AG04449 (cell line): ENCODE data around the gene COG5.

Experiments used
- CTCF ChIA-PET: fragments of 350-600 bp; formaldehyde crosslinking; extraction: SDS; loops from one replicate; lab custom pipeline; 2021; ENCODE audit warnings: antibody characterized with exemption; lab: Yijun Ruan, JAX
- POLR2A ChIA-PET: fragments of 400-600, 350-600 bp; formaldehyde crosslinking; extraction: SDS; loops from one replicate; lab custom pipeline; 2020; ENCODE audit warnings: antibody characterized with exemption, inconsistent platforms; lab: Yijun Ruan, JAX
- DNase-seq: peaks from one replicate; pipeline ENCODE4 v3.0.0-alpha.2; 2010; ENCODE audit warnings: low read depth, low spot score
- H3K4me3 ChIP-seq: 2 replicates; pipeline ENCODE4 v1.5.1; 2011; ENCODE audit warnings: low read depth, mild to moderate bottlenecking, control low read depth, low read length
- CTCF ChIP-seq: IDR thresholded peaks from one replicate; pipeline ENCODE4 v1.5.1; 2011; ENCODE audit warnings: mild to moderate bottlenecking, moderate library complexity, low read length, control low read depth, inconsistent platforms; ENCODE audit not compliant: insufficient read depth; ENCODE audit errors: missing control alignments

The COG5 gene

DNA sequence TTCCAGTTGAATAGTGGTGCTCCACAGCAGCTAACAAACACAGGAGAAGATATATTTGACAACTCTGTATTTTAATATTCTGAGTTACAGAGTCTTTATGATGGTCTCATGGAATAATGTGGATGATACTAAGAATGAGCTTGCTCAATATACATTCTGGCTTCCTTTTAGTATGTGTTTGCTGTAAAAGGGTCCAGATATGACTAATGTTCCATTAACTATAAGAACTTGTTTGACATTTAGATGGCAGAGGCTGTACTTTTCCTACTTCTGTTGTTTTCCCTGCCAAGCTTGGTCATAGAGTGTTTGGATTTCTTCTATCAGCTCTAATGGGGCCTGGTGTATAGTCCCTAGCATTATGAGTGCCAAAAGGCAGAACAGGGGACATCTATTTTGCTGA is 155.4 kb downstream of the COG5 start:
- POLR2A ChIA-PET = no interaction called here
- no peak overlapping the region for H3K4me3 ChIP-seq
- CTCF ChIA-PET = no interaction called here
- TF ChIP-seq CTCF = no peak
- DNase-seq = no peak

DNA sequence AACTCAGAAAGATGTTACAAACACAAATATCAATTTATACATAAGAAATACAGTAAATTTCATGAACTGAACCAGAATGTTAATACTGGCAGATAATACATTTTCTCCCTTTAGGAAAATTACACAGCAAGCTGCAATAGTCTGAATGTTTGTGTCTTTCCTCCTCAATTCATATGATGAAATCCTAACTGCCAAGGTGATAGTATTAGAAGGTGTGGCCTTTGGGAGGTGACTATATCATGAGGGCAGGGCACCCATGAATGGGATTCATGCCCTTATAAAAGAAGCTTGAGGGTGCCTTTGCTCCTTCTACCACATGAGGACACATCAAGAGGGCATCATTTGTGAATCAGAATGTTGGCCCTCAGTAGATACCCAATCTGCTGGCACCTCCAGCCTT is 158.2 kb downstream of the COG5 start:
- ChIA-PET CTCF (interaction anchor here (1.6 kb wide), 1 partner anchor 13 kb away, joined by 4 read pairs; no protein-coding TSS in a partner anchor), POLR2A (interaction anchor here (0.6 kb wide), 1 partner anchor 35 kb away, joined by 3 read pairs; no protein-coding TSS in a partner anchor)
- no peak overlapping the region for H3K4me3 ChIP-seq
- TF ChIP-seq CTCF = no peak
- DNase-seq = no peak

- DNase-seq = no peak
- CTCF ChIA-PET = interaction anchor here (1.6 kb wide), 1 partner anchor 13 kb away, joined by 4 read pairs; no protein-coding TSS in a partner anchor
- POLR2A ChIA-PET = interaction anchor here (0.6 kb wide), 1 partner anchor 35 kb away, joined by 3 read pairs; no protein-coding TSS in a partner anchor
- no peak for TF ChIP-seq CTCF
- no peak overlapping the region for H3K4me3 ChIP-seq
Observed at GRCh38 chr7:107404740-107405537, 158.8 kb downstream of the COG5 start.

DNA sequence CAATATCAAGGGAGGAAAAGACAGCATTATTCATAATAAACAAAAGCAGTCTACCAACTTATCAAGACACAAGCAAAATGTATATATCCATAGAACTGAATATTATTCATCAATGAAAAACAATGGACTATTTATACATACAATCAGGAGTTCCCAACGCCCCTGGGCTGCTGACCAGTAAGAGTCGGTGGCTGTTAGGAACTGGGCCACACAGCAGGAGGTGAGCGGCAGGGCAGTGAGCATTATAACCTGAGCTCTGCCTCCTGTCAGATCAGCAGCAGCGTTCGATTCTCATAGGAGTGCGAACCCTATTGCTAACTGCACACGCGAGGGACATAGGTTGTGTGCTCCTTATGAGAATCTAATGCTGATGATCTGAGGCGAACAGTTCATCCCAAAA is 165.6 kb downstream of the COG5 start:
- no peak for DNase-seq
- no peak for TF ChIP-seq CTCF
- ChIA-PET POLR2A (no interaction called here), CTCF (no interaction called here)
- no peak overlapping the region for H3K4me3 ChIP-seq

GRCh38 chr7:107396990-107397389 is 166.7 kb downstream of the COG5 start:
- TF ChIP-seq CTCF = no peak
- no peak overlapping the region for H3K4me3 ChIP-seq
- ChIA-PET POLR2A (no interaction called here), CTCF (interaction anchor here (0.7 to 1.1 kb wide), 2 partner anchors 32 to 247 kb away, joined by 3 read pairs; no protein-coding TSS in a partner anchor)
- DNase-seq = no peak

- no peak for DNase-seq
- H3K4me3 ChIP-seq = no peak overlapping the region
- ChIA-PET POLR2A (no interaction called here), CTCF (no interaction called here)
- TF ChIP-seq CTCF = no peak
Observed at GRCh38 chr7:107396081-107396480, 167.6 kb downstream of the COG5 start.
